Measurements from ENCODE around the gene GFM2. TPM values are rescaled to one million over a fixed set of nuclear protein-coding genes. Genes with fewer than 3 reads are reported as not detected.
"Not testable (repeated sequence)": the region's sequence is repeated elsewhere in the genome, so short reads cannot be mapped to it uniquely, and the experiment has no call there.

The GFM2 gene
- total RNA-seq, 1 donor from 2014 or later = 21.8 TPM

GRCh38 chr5:74685979-74686631 lies 80.8 kb downstream of the GFM2 start:
- DNase-seq = peak; percentile 19
- TF ChIP-seq, protein P1, sequence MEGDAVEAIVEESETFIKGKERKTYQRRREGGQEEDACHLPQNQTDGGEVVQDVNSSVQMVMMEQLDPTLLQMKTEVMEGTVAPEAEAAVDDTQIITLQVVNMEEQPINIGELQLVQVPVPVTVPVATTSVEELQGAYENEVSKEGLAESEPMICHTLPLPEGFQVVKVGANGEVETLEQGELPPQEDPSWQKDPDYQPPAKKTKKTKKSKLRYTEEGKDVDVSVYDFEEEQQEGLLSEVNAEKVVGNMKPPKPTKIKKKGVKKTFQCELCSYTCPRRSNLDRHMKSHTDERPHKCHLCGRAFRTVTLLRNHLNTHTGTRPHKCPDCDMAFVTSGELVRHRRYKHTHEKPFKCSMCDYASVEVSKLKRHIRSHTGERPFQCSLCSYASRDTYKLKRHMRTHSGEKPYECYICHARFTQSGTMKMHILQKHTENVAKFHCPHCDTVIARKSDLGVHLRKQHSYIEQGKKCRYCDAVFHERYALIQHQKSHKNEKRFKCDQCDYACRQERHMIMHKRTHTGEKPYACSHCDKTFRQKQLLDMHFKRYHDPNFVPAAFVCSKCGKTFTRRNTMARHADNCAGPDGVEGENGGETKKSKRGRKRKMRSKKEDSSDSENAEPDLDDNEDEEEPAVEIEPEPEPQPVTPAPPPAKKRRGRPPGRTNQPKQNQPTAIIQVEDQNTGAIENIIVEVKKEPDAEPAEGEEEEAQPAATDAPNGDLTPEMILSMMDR (IDR thresholded peaks at IDR 0.05) = no peak
- intact Hi-C loops (cut with micrococcal nuclease) = loop anchor here (1.0 to 10.0 kb wide), 8 partner anchors 45 to 1719 kb away; partner anchors contain the start of genes ANKRA2, CERT1, ENC1 and GFM2
- peak; percentile 64 for ATAC-seq (ENCODE audit: low read depth)
- ChIA-PET POLR2A (interaction anchor here (1.0 to 1.8 kb wide), 3 partner anchors 46 to 1031 kb away, joined by 3 to 12 read pairs (median 4); partner anchors contain the start of genes ENC1, GFM2, NSA2 and POC5), CTCF (no interaction called here)
- Mint-ChIP-seq H3K27me3 (no peaks in the 10 kb centered on the region), H3K36me3 (ENCODE audit: low read depth) (peaks cover 20% of the 10 kb centered on the region), H3K4me3 (peak overlapping the region; percentile 81), H3K4me1 (peaks cover 18% of the 10 kb centered on the region), H3K9me3 (no peaks in the 10 kb centered on the region), H3K27ac (peak overlapping the region; percentile 51)

GRCh38 chr5:74684900-74685851 lies 81.7 kb downstream of the GFM2 start, which contains the start of gene HEXB:
Gene HEXB (plus strand): TSS chr5:74685233. CDS start chr5:74685261, 28 bp downstream.
- peaks cover 18% of the 10 kb centered on the region for H3K4me1 Mint-ChIP-seq
- intact Hi-C loops (cut with micrococcal nuclease) = loop anchor here (1.0 to 10.0 kb wide), 8 partner anchors 44 to 1720 kb away; partner anchors contain the start of genes ANKRA2, CERT1, ENC1 and GFM2
- ATAC-seq (ENCODE audit: low read depth) (peak; percentile 86), DNase-seq (peak; percentile 77)
- TF ChIP-seq, protein P1 (IDR thresholded peaks at IDR 0.05) = no peak
- CTCF ChIA-PET = no interaction called here
- no peaks in the 10 kb centered on the region for H3K9me3 Mint-ChIP-seq
- peak within 1 kb of the TSS; percentile 63 for H3K27ac Mint-ChIP-seq
- H3K36me3 Mint-ChIP-seq (ENCODE audit: low read depth) = peaks cover 12% of the 10 kb centered on the region
- peak within 1 kb of the TSS; percentile 81 for H3K4me3 Mint-ChIP-seq
- no peaks in the 10 kb centered on the region for H3K27me3 Mint-ChIP-seq
- POLR2A ChIA-PET = interaction anchor here (1.0 to 1.8 kb wide), 3 partner anchors 45 to 1032 kb away, joined by 3 to 12 read pairs (median 4); partner anchors contain the start of genes ENC1, GFM2, NSA2 and POC5

DNA sequence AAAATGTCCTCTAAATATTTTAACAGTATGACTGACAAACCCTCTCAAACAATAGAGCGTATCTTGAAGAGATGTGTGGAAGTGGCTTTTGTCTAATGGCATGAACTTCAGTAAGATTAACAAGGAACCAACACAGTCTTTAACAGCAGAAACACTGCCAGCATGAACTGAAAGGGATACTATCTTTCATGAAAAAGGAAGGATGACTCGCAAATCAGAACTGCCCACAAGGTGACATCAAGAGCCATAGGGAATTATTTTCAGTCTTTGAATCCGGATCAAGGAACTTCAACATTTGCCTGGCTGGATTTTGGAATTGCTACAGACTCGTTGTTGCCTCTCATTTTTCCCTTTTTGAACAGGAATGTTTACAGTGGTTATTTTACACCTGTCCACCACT lies 87.0 kb downstream of the GFM2 start:
- Mint-ChIP-seq H3K36me3 (ENCODE audit: low read depth) (no peaks in the 10 kb centered on the region), H3K27me3 (peaks cover 8% of the 10 kb centered on the region), H3K4me1 (peaks cover 2% of the 10 kb centered on the region), H3K4me3 (no peak overlapping the region), H3K9me3 (no peaks in the 10 kb centered on the region), H3K27ac (no peak overlapping the region)
- TF ChIP-seq, protein P1 (IDR thresholded peaks at IDR 0.05) = no peak
- DNase-seq (no peak), ATAC-seq (ENCODE audit: low read depth) (no peak)
- POLR2A ChIA-PET = no interaction called here
- CTCF ChIA-PET = no interaction called here
- intact Hi-C loops (cut with micrococcal nuclease) = loop anchor here (10.0 kb wide), 1 partner anchor 1725 kb away; the partner anchor contains the start of gene IQGAP2

DNA sequence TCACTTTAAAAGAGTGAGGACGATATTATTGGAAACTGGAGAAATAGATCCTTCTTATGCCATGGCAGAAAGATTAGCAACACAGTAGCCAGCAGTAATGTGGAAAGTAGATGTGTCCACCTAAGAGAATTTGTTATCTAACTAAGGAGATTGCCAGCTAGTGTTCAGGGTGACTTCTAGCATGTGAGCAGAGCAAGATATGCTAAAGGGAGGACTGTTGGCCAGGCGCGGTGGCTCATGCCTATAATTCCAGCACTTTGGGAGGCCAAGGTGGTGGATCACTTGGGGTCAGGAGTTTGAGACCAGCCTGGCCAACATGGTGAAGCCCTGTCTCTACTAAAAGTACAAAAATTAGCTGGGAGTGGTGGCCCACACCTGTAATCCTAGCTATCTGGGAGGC lies 87.6 kb downstream of the GFM2 start:
- ATAC-seq (ENCODE audit: low read depth); intact Hi-C loops (cut with micrococcal nuclease); H3K4me1 Mint-ChIP-seq; H3K27me3 Mint-ChIP-seq; CTCF ChIA-PET; POLR2A ChIA-PET; H3K9me3 Mint-ChIP-seq; H3K4me3 Mint-ChIP-seq; DNase-seq; H3K36me3 Mint-ChIP-seq (ENCODE audit: low read depth); H3K27ac Mint-ChIP-seq: not testable (repeated sequence)

DNA sequence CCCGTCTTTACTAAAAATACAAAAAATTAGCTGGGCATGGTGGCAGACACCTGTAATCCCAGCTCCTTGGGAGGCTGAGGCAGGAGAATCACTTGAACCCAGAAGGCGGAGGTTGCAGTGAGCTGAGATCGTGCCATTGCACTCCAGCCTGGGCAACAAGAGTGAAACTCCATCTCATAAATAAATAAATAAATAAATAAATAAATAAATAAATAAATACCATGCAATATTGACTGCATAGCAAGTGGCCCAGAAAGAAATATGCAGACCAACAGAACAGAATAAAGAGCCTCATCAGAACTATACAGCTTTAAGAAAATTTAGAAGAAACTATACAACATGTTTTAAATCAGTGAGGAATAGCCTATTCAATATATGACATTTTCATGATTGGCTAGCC lies 88.8 kb downstream of the GFM2 start:
- H3K9me3 Mint-ChIP-seq, POLR2A ChIA-PET: not testable (repeated sequence)

DNA sequence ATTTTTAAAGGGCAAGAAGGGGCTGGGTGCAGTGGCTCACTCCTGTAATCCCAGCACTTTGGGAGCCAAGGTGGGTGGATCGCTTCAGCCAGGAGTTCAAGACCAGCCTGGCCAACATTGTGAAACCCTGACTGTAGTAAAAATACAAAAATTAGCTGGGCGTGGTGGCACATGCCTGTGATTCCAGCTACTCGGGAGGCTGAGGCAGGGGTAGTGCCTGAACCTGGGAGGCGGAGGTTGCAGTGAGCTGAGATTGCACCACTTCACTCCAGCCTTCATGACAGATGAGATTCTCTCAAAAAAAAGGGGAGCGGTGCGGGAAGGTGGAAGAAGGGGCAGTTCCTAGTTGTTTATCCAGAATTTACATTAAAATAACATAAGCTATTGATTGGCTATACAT lies 90.5 kb downstream of the GFM2 start:
- POLR2A ChIA-PET; ATAC-seq (ENCODE audit: low read depth); H3K4me1 Mint-ChIP-seq; H3K36me3 Mint-ChIP-seq (ENCODE audit: low read depth); intact Hi-C loops (cut with micrococcal nuclease); H3K4me3 Mint-ChIP-seq; H3K27ac Mint-ChIP-seq; CTCF ChIA-PET; H3K9me3 Mint-ChIP-seq; DNase-seq: not testable (repeated sequence)
- peaks cover 15% of the 10 kb centered on the region for H3K27me3 Mint-ChIP-seq

More for the DNA sequence above, 88.8 kb downstream of the GFM2 start:
- CTCF ChIA-PET; H3K4me3 Mint-ChIP-seq; H3K36me3 Mint-ChIP-seq (ENCODE audit: low read depth); ATAC-seq (ENCODE audit: low read depth); H3K27ac Mint-ChIP-seq; DNase-seq; intact Hi-C loops (cut with micrococcal nuclease); H3K4me1 Mint-ChIP-seq: not testable (repeated sequence)
- peaks cover 10% of the 10 kb centered on the region for H3K27me3 Mint-ChIP-seq

All from activated B cell treated with CpG ODN at 0.5 μM for 24 hours (primary cell).